Suprapubic skin (tissue), 4 donors: Measurements from ENCODE around the gene CCSER2.

Source experiments
- POLR2A ChIP-seq, 2 donors: fragments of 450-650 bp; IDR thresholded peaks; one replicate each; pipeline ENCODE4 v1.6.1; 2017; ENCODE audit warnings: antibody characterized with exemption in 2 of 2, mild to moderate bottlenecking in 2 of 2, moderate library complexity in 2 of 2
- POLR2AphosphoS5 ChIP-seq, 3 donors: sonication (generic); formaldehyde crosslinking; IDR thresholded peaks; one replicate each; pipeline ENCODE4 v1.6.1; 2017; ENCODE audit warnings: antibody characterized with exemption in 3 of 3
- TF ChIP-seq, protein P1 (sequence below), 2 donors: fragments of 200-600 bp in 1 of 2; fragments of 450-650 bp in 1 of 2; sonication (generic) in 1 of 2; IDR thresholded peaks; one replicate each; pipeline ENCODE4 v1.5.1; 2016 to 2019; ENCODE audit warnings: antibody characterized with exemption in 2 of 2, mild to moderate bottlenecking in 1 of 2, moderate library complexity in 1 of 2

DNA sequence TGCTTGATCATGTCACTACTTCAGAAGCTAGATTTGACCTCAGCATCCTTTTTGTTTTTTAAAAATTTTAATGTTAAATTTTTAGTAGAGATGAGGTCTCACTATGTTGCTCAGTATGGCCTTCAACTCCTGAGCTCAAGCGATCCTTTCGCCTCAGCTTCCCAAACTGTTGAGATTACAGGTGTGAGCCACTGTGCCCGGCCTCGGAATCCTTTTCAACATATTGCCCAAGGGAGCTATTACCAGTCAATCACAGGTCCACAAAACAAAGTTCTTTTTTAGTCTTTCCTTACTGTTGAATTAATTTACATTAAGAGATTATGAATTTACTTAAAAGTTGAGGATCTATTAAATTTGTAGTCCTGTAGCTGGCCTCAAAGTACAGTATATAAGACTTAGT is 37.7 kb downstream of the CCSER2 start:
- no peak for TF ChIP-seq POLR2AphosphoS5 (IDR thresholded peaks at IDR 0.05)
- TF ChIP-seq, protein P1, sequence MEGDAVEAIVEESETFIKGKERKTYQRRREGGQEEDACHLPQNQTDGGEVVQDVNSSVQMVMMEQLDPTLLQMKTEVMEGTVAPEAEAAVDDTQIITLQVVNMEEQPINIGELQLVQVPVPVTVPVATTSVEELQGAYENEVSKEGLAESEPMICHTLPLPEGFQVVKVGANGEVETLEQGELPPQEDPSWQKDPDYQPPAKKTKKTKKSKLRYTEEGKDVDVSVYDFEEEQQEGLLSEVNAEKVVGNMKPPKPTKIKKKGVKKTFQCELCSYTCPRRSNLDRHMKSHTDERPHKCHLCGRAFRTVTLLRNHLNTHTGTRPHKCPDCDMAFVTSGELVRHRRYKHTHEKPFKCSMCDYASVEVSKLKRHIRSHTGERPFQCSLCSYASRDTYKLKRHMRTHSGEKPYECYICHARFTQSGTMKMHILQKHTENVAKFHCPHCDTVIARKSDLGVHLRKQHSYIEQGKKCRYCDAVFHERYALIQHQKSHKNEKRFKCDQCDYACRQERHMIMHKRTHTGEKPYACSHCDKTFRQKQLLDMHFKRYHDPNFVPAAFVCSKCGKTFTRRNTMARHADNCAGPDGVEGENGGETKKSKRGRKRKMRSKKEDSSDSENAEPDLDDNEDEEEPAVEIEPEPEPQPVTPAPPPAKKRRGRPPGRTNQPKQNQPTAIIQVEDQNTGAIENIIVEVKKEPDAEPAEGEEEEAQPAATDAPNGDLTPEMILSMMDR (IDR thresholded peaks at IDR 0.05), result no peak
- TF ChIP-seq POLR2A (IDR thresholded peaks at IDR 0.05), result no peak
